Measurements from ENCODE around the gene NFYB.

DNA sequence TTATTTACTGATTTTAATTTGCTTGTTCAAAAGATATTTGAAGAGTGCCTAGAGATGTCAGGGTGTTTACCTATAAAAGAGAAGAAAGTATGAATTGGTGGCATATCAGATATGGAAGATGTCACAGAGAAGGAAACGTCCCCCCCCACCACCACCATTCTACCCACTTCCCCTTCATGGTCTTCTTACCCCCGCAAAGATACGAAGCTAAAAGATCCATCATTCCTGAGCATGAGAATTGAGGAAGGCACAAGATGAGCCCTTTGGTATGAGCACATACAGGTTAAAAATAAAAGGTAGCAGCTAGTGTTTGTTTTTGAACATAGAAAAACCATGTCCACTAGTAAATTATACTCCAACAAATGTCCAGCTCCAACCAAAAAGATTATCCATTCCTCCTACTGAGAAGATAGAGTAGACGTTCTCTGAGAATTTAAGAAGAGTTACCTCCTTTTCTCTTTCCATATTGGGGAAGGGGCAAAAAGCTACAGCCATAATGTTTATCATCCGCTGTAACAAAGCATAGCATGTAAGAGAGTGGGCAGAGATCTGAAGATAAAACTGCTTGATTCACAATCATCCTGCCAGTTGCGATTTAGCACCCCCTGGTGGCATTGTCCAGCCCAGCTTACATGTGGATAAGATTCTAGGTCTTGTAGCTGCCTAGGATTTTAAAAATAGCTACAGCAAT is 29.1 kb downstream of the NFYB start:
- TF ChIP-seq, protein P1, sequence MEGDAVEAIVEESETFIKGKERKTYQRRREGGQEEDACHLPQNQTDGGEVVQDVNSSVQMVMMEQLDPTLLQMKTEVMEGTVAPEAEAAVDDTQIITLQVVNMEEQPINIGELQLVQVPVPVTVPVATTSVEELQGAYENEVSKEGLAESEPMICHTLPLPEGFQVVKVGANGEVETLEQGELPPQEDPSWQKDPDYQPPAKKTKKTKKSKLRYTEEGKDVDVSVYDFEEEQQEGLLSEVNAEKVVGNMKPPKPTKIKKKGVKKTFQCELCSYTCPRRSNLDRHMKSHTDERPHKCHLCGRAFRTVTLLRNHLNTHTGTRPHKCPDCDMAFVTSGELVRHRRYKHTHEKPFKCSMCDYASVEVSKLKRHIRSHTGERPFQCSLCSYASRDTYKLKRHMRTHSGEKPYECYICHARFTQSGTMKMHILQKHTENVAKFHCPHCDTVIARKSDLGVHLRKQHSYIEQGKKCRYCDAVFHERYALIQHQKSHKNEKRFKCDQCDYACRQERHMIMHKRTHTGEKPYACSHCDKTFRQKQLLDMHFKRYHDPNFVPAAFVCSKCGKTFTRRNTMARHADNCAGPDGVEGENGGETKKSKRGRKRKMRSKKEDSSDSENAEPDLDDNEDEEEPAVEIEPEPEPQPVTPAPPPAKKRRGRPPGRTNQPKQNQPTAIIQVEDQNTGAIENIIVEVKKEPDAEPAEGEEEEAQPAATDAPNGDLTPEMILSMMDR (IDR thresholded peaks at IDR 0.05 in 4 of 5, conservative IDR thresholded peaks at IDR 0.05 in 1 of 5) = peak; percentile 62 to 90 (median 75)
- no peak for TF ChIP-seq POLR2A (IDR thresholded peaks at IDR 0.05)

All from gastrocnemius medialis (tissue), 4 donors.